Measurements from ENCODE around the gene RPL35. TPM values are rescaled to one million over a fixed set of nuclear protein-coding genes. Genes with fewer than 3 reads are reported as not detected.

RPL35 gene
- total RNA-seq, 1 donor = 1,727 TPM

GRCh38 chr9:124834591-124834990, 27.2 kb downstream of the RPL35 start:
- TF ChIP-seq CTCF (IDR thresholded peaks at IDR 0.05; ENCODE audit: insufficient read depth, low read depth, low read length) = no peak
- no peak overlapping the region for H3K4me3 ChIP-seq (ENCODE audit: low read depth, low read length)
- DNase-seq (ENCODE audit: low read depth) = peak; percentile 27

- DNase-seq (ENCODE audit: low read depth) = no peak
- TF ChIP-seq CTCF (IDR thresholded peaks at IDR 0.05; ENCODE audit: insufficient read depth, low read depth, low read length) = no peak
- H3K4me3 ChIP-seq (ENCODE audit: low read depth, low read length) = no peak overlapping the region
Observed at GRCh38 chr9:124831642-124832364, 30.0 kb downstream of the RPL35 start.

- DNase-seq (ENCODE audit: low read depth) = no peak
- TF ChIP-seq CTCF (IDR thresholded peaks at IDR 0.05; ENCODE audit: insufficient read depth, low read depth, low read length) = no peak
- H3K4me3 ChIP-seq (ENCODE audit: low read depth, low read length) = no peak overlapping the region
Observed at GRCh38 chr9:124830593-124830992, 31.2 kb downstream of the RPL35 start.

GRCh38 chr9:124829334-124829669, 32.5 kb downstream of the RPL35 start:
- H3K4me3 ChIP-seq (ENCODE audit: low read depth, low read length) = no peak overlapping the region
- DNase-seq (ENCODE audit: low read depth) = no peak
- no peak for TF ChIP-seq CTCF (IDR thresholded peaks at IDR 0.05; ENCODE audit: insufficient read depth, low read depth, low read length)

GRCh38 chr9:124828489-124829333, 33.0 kb downstream of the RPL35 start:
- no peak for TF ChIP-seq CTCF (IDR thresholded peaks at IDR 0.05; ENCODE audit: insufficient read depth, low read depth, low read length)
- DNase-seq (ENCODE audit: low read depth) = no peak
- H3K4me3 ChIP-seq (ENCODE audit: low read depth, low read length) = no peak overlapping the region

GRCh38 chr9:124820698-124821623, 40.8 kb downstream of the RPL35 start:
- H3K4me3 ChIP-seq (ENCODE audit: low read depth, low read length) = no peak overlapping the region
- peak; percentile 47 for DNase-seq (ENCODE audit: low read depth)
- TF ChIP-seq CTCF (IDR thresholded peaks at IDR 0.05; ENCODE audit: insufficient read depth, low read depth, low read length) = no peak
